Activated T-helper 1 cell treated with anti-CD3 and anti-CD28 coated beads, Interleukin-2, amount 50 U/mL, for 16 hours (primary cell): ENCODE data around the gene SIM1.

Source experiments
- DNase-seq, 2 donors: peaks; one replicate each; pipeline ENCODE4 v3.0.0-alpha.2; 2020; ENCODE audit warnings: low read depth in 1 of 2, low spot score in 1 of 2

The SIM1 gene

DNA sequence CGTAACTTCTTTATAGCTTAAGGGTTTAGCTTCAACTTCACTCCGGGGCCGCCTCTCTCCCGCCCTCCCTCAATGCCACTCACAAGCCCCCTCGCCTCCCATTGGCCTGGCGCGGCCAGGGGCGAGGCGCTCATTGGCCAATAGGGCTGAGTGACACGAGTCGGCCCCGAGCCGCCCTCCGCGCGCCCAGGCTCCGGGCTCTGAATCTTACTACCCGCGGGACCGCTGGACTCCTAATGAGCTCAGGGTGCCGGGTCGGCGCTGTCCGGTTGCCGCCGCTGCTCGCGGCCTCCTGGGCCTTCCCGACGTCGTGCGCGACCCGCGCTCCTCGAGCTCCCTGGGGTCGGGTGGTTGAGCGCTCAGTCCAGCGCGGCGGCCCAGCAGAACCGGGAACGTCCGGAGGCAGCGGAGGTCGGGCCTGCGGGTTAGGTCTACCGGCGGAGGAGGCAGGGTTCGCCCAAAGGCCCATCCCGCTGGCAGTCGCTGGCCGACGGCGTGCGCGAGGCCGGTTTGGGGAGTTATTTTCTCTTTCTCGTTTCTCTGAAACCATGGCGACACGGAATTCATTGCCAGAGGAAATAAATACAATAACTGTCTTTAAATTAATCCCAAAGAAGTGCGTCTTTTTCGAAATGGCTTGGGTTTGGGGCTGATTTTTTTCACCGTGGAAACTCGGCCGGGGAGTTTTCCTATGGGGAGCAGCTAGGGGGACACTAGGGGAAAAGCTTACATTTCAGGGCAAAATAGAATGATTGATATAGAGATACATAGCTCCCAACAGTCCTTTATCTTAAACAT lies at the start of gene SIM1:
Gene SIM1, minus strand, starts transcription at position 19 of the 798 bp plus-strand sequence. CDS start 1,453 bp downstream, outside the sequence.
- no peak for DNase-seq

DNA sequence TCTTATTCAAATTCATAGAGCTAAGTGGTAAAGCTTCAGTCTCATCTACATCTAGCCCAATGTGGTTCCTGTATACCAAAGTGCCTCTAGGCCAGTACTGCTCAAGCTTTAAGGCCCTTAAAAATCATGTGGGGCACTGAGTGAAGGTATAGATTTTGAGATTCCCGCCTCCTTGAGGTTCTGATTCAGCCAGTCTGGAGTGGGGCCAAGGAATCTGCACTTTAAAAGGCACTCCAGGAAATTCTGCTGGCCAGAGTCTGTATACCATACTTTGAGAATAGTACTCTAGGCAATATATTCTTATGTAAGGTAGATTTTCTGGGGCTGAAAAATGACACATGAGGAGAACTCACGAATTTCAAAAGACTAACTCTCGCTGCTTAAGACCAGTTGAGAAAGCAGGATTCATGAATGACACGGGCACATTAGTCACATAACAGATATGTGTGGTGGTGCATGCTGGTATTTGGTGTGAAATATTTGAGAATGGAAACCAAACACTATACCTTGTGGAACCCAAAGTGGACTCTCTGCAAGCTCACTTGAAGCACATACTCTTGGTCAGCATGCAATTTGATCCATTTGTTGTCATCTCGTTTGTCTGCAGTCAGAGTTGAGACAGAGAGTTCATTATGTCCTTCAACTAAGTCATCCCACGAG lies 47.6 kb upstream of the SIM1 start:
- no peak for DNase-seq

DNA sequence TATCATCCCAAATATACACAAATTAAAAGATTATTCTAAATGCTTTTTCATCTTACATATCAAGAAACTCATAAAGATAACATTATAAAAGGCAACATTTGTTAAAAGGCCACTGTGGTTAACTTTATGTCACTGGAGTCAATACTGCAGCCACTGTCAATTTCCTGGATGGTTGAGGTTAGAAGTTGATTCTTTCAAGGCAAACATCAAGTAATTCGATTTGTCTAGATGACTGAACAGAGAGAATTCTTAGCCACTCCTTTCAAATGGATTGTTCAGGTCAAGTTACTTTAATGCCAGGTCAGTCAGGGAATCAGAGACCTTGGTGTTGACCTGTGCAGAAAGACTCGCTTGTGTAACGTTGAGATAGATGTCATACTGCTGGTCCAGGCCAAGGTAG lies 44.4 kb upstream of the SIM1 start:
- no peak for DNase-seq

DNA sequence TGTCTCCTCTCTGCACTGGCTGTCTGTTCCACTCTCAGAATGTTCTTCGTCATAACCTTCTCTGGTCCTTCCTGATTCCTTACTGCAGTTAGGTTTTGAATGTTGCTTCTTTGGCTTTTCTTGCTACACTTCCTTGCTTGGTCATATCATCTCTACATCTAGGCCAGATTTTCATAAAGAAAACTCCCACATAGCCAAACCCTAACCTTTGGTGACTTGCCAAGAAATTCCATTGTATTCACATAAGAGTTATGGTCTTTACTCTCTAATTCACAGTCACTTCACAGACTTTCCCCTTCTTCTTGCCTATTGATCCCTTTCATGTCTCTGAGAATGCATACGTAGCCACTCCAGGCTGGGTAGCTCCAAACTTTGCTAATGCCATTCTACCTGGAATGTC lies 41.9 kb upstream of the SIM1 start:
- no peak for DNase-seq

GRCh38 chr6:100504786-100505737 lies 40.3 kb upstream of the SIM1 start:
- no peak for DNase-seq

DNA sequence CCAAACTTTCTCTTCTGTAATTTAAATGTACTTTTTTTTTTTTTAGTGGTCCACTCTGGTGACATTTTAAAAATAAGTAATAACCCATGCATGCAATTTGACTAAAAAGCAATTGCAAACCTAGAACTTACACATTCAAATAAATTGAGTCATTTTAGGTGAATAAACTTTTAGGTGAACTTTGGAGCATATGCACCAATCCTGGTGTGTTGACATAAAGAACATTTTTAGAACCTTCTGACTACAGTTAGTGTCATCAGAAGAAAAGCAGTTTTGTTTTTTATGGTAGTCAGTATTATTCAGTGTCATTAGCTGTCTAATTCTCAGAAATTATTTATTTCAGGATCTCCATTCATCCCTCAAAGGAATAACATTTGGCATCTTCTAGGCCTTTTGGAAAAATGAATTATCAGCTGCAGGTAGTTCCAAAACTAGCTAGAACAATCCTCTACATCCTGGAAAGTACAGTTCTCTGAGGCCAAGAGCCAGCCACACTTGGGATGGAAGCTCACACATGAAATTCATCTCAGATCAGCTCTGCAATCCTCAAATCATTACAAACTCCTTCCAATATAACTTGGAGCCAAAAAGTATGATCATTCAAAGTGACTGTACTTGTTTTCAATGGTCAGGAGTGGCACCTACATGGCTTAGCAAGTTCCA lies 38.5 kb upstream of the SIM1 start:
- DNase-seq, result no peak

GRCh38 chr6:100493206-100493888 lies 28.6 kb upstream of the SIM1 start:
- no peak for DNase-seq

GRCh38 chr6:100491952-100492670 lies 27.4 kb upstream of the SIM1 start:
- DNase-seq, result no peak

- DNase-seq, result no peak
These were observed 25.3 kb upstream of the SIM1 start for GRCh38 chr6:100490065-100490464.

- no peak for DNase-seq
These were observed 23.5 kb upstream of the SIM1 start for GRCh38 chr6:100488244-100488643.

- no peak for DNase-seq
These were observed 22.9 kb upstream of the SIM1 start for GRCh38 chr6:100487638-100488037.

GRCh38 chr6:100485268-100485667 lies 20.5 kb upstream of the SIM1 start:
- DNase-seq, result no peak

DNA sequence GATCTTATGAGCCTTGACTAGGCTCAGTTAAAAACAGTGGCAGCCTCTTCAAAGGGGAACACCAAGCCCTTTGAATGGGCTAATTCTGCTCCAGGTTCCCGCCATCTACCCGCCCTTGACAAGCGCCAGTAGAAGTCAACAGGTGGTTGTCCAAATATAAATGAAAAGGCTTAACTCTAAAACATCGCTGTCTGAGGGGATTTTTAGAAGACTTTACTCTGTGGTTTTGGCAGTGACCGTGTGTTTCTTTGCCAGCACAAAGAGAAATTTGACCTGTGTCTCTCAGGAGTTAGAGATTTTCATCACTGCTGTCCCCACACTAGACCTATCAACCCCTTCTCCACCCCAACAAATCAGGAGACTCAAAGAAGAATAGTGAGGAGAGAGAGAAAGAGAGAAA lies 19.8 kb upstream of the SIM1 start:
- no peak for DNase-seq

DNA sequence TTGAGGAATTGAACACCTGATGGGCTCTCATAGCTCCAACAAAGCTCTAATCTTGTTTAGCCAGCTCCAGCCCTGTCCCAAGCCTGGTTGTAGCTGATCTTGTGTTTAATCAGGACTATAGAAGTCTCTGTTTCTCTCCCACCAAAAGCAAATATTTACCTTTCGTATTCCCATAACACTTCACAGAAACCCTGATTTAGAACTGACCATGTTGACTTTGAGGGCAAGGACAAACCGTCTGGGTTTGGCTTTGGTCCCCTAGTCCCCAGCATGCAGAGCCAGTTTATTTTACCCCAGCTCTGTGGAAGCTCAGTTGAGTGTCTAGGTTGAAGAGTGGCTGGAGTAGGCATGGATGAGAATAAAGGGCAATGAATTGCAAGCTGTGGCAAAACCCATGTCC lies 18.0 kb upstream of the SIM1 start:
- DNase-seq, result no peak

DNA sequence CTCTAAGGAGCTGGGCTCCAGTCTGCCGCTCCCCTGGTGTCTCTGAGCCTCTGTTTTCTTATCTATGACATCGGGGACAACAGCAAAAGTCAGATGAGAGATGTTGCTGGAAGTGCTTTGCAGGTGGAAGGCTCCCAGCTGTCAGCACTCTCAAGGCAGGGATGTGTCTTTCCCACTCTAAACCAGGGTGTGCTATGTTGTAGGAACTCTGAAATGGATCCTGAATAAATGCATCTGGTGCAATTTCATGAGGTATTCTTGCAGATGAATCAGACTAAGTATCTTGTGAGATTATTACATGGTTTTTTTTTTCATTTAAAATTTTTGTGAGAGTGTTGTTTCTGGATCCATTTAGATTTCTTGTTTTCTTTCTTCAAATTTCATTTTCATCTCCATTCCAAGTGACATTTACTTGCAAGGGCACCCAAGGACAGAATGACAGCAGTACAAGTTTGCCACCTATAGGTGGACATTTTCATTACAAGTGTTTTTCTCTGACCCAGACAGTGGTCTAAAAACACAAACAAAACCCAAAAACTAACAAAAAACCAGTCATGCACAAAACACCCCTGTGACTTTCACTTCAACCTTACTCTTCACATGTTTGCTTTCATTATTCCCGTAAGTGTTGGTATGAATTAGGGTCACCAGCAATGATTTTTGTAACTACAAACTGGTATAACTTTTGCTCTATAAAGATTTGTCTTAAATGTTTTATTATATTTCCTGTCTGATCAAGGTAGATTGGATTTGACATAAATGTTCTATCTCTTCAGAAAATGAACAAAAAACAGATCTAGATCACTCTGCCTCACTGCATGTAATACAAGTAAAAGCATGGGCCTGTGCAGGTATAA lies 14.7 kb upstream of the SIM1 start:
- no peak for DNase-seq

GRCh38 chr6:100475554-100476320 lies 11.0 kb upstream of the SIM1 start:
- DNase-seq, result no peak

DNA sequence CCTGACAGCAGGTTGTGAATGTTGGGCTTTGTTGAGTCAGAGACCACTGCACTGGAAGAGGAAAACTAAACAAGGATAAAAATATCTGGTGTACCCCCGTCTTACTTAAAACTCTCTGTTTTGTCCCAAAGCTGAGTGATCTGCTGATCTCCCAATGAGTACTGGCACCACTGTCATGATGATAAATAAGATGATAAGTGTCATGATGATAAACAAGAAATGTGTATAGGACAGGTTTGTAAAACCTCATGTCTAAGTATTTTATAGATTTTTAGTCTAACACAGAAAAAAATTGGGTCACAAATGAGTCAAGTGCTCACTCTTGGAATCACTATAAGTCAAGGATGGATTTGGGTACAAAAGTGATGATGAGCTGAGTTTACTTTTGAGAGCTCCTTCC lies 8.5 kb upstream of the SIM1 start:
- DNase-seq, result no peak

DNA sequence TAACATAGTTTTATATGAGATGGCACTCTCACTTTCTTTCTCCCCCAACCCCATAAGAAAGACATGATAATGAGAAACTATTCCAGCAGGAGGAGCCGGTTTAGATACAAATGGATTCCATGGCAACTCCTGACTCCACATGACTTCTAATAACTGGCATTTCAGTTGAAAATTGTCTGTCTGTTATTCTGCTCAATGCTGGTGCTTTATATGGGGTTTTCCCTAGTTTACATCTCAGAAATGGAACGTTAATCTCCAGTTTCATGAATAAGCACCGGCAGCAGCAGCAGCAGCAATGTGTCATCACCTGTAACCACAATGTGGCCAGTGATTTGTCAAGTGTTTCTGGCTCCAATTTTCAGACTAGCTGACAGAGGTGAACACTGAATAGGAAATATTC lies 8.0 kb upstream of the SIM1 start:
- no peak for DNase-seq
